ENCODE results near the gene NSG2. TPM values are rescaled to one million over a fixed set of nuclear protein-coding genes. Genes with fewer than 3 reads are reported as not detected.

NSG2 gene
- total RNA-seq, 1 experiment from 2014 or later = not detected

- WGBS (ENCODE audit: extremely low coverage, insufficient read length, low lambda C conversion rate) = no CpG with 5 or more reads among the region's 8 CpGs
- Histone ChIP-seq H3K79me1 (ENCODE audit: insufficient read depth, low read depth, low read length, poor library complexity, severe bottlenecking) (no peaks in the 10 kb centered on the region), H3K14ac (ENCODE audit: insufficient read depth, low read length) (no peak overlapping the region), H3K4me2 (ENCODE audit: insufficient read depth, insufficient read length, low read length) (no peak overlapping the region), H4K91ac (ENCODE audit: insufficient read length, low read depth, low read length) (no peak overlapping the region), H4K8ac (replicated peaks; ENCODE audit: insufficient read length, low read depth, low read length) (no peak overlapping the region), H2BK5ac (ENCODE audit: insufficient read length, low read length) (no peak overlapping the region), H2AFZ (ENCODE audit: low read length) (no peak overlapping the region), H4K5ac (ENCODE audit: insufficient read length, low read depth, low read length) (no peak overlapping the region), H3K18ac (ENCODE audit: insufficient read length, low read depth, low read length) (no peak overlapping the region), H2BK20ac (ENCODE audit: low read depth, low read length, poor library complexity, severe bottlenecking) (no peak overlapping the region), H3K79me2 (ENCODE audit: insufficient read depth, low read length) (no peaks in the 10 kb centered on the region), H3K4me1 (ENCODE audit: insufficient read depth, low read length) (no peaks in the 10 kb centered on the region), H2AK5ac (ENCODE audit: insufficient read length, low read length) (no peak overlapping the region), H3K9ac (ENCODE audit: extremely low read depth, insufficient read length, low read length) (no peak overlapping the region), H3K27me3 (ENCODE audit: insufficient read depth, low read length) (no peaks in the 10 kb centered on the region), H4K20me1 (ENCODE audit: control insufficient read depth, insufficient read depth, insufficient read length) (no peaks in the 10 kb centered on the region), H3K4ac (ENCODE audit: low read depth, low read length) (no peak overlapping the region), H3K9me3 (ENCODE audit: control insufficient read depth, low read depth, low read length) (no peaks in the 10 kb centered on the region), H2BK12ac (ENCODE audit: insufficient read length, low read depth, low read length) (no peak overlapping the region), H2BK15ac (ENCODE audit: low read depth, low read length) (no peak overlapping the region), H3K56ac (ENCODE audit: insufficient read length, low read depth, low read length) (no peak overlapping the region), H3T11ph (ENCODE audit: low read length) (no peak overlapping the region), H3K23ac (ENCODE audit: insufficient read length, low read depth, low read length) (no peak overlapping the region), H3K27ac (ENCODE audit: insufficient read length, low read depth, low read length) (no peak overlapping the region), H2BK120ac (ENCODE audit: low read depth, low read length, poor library complexity, severe bottlenecking) (no peak overlapping the region), H3K23me2 (ENCODE audit: insufficient read length, low read depth, low read length, poor library complexity, severe bottlenecking) (no peaks in the 10 kb centered on the region)
- Mint-ChIP-seq H3K36me3 (ENCODE audit: insufficient read depth in 1 of 3, low read depth in 3 of 3) (no peaks in the 10 kb centered on the region), H3K4me3 (no peak overlapping the region), H3K4me1 (no peaks in the 10 kb centered on the region; a peak in 1 of 4 replicates), H3K9me3 (no peaks in the 10 kb centered on the region), H3K27me3 (ENCODE audit: low read depth) (peaks cover 5% of the 10 kb centered on the region), H3K27ac (no peak overlapping the region)
- no peak for TF ChIP-seq CTCF (conservative IDR thresholded peaks at IDR 0.05)
- DNase-seq = no peak
These were observed 20.2 kb downstream of the NSG2 start for GRCh38 chr5:174065528-174066197.
